ENCODE data around the gene CDC25A.
"Not testable (repeated sequence)": the region's sequence is repeated elsewhere in the genome, so short reads cannot be mapped to it uniquely, and the experiment has no call there.

Gene CDC25A
- total RNA-seq, result 0.27 to 28.6 (median 1.5) reads per million in 3 experiments

DNA sequence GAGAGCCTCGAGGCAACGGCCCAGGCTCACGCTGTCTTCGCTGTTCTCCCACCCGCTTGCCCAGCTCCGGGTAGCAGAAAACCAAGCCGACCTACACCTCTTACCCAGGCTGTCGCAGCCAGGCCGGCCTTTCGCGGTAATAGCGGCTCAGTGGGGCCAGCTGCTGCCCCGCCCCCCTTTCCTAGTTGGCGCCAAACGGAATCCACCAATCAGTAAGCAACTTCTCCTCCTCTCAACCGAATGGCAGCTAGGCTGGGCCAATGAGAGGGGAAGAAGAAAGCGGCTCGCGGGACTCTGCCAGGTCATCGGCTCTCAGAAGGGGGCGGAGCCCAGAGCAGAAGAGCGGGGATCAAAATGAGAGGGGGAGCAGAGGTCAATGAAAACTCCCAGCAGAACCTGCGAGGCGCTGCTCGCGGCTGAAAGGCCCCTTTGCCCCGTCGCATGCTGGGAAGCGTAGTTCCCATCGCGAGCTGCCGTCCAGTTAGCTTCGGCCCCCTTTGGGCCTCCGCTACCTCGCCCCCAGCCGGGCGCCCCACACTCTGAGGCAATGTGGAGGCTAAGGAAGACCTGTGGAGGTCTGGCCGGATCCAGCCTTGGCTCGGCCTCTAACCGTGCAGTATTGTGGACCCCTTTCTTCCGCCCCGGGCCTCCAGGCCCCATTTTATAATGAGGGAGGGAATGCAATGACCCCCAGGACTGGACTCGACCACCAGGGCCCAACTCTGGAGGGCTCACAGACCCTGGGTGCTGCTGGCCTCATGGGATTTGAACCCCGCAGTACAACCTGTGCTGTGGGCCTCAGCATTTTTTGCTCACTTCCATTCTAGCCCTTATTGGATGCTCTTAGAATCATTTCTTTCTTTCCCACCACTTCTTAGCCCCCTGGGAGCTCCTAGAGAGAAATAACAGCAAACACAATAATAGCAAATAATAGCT is at the start of gene CDC25A:
TSS of gene CDC25A (minus strand) at position 152 of the 936 bp plus-strand sequence. CDS start 470 bp downstream, outside the sequence.
- DNase-seq, result peak; percentile 92

- no peak for DNase-seq
These were observed 48.3 kb upstream of the CDC25A start for GRCh38 chr3:48236531-48236930.

GRCh38 chr3:48233542-48233941 is 45.3 kb upstream of the CDC25A start:
- no peak for DNase-seq

DNA sequence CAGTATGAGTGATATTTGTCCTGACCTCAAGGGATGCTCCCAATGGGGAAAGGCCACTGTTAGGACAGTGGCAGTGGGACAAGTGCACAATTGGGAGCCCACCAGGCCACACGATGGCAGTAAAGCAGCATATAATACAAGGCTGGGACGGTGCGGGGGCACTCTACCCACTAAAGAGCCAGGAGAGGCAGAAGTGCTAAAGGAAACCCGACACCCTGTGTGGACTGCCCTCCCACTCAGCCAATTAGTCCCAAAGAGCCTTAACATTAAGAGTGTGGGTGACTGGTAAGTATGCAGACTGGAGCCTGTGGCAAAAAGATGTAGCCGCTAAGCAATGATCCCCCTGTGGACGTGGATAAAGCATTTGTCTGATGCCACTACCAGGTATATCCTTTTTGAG is 44.5 kb upstream of the CDC25A start:
- peak; percentile 25 for DNase-seq

DNA sequence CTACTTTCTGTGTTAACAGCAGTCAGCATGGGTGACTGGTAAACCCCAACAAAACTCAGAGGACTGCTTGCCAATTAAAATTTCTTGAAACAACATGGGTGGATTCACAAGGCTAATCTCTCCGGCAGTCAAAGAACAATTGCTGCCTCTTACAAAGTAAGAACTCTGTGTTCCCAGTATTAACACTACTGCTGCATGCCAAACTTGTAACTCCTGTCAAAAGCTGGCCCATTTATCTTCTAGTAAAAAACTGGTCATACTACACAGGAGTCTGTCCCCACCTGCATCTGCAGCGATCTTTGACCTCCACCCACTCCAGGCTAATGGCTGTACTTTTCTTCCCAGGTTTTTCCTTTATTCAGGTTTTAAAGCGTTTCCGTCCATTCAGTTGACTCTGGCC is 44.0 kb upstream of the CDC25A start:
- DNase-seq, result no peak

DNA sequence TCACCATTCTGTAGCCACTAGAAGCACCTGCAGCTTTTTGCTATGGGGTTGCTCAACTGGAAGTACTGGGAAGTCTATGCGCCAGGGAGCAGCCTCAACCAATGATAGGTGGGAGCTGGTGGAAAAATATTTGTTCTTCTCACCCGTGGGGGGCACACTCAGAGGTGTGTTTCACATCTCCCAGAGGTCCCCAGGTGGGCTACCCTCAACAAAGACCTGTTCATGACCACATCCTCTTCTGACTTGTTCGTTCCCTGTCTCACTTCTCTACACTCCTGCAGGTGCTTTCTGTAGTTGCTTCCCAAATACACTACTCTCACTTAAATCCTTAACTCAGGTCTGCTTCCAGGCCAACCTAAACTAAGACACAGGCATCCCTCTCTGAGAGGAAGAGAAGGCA is 38.7 kb upstream of the CDC25A start:
- DNase-seq, result no peak

- no peak for DNase-seq
These were observed 37.4 kb upstream of the CDC25A start for GRCh38 chr3:48225587-48225986.

DNA sequence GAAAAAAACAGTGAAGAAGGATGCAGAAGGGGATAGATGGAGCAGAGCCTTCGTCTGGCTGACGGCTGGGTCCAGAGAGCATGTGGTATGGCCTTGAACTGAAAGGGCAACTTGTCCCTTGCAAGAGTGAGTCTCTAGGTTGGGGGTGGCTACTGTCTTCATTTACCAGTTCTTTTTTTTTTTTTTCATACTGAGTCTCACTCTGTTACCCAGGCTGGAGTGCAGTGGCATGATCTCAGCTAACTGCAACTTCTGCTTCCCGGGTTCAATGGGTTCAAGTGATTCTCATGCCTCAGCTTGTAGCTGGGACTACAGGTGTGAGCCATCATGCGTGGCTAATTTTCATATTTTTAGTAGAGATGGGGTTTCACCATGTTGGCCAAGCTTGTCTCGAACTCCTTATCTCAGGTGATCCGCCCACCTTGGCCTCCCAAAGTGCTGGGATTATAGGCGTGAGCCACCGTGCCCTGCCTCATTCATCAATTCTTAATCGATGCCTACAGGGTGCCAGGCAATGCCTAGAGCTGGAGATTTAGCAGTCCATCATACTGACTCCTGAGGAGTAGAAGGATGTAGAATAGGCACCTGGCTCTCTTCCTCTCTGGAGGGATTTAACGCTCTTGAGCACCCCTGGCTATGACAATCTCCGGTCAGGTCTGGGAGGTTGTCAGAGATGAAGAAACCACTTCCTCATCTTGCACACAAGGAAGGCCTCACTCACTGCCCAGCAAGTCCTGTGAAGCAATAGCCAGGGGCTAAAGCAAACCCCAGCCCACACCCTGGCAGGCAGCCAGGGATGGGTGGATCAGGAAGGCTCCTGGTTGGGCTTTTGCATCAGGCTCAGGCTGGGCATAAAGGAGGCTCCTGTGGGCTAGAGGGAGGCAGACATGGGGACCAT is 34.6 kb upstream of the CDC25A start, which contains the start of gene CAMP:
TSS of gene CAMP (plus strand) at position 880 of the 898 bp plus-strand sequence. CDS start at position 897, 17 bp downstream.
- DNase-seq, result no peak

- DNase-seq, result no peak
These were observed 32.5 kb upstream of the CDC25A start for GRCh38 chr3:48220746-48221145.

DNA sequence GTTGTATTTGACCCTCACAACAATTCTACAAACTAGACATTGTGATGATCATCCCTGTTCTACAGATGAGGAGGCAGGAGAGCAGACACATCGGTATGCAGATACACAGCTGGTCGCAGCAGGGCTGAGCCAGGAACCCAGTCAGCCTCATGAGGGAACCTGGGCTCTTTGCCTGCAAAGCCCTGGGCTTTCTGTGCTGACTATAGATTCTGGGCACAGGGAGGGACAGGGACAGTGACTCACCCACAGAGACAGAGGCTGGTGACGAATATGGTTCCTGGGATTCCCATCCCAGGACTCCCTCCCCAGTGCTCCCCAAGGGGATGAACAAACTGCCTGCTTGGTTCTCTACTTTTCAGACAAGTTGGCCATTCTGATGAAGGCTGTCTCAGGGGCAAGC is 31.3 kb upstream of the CDC25A start:
- no peak for DNase-seq

DNA sequence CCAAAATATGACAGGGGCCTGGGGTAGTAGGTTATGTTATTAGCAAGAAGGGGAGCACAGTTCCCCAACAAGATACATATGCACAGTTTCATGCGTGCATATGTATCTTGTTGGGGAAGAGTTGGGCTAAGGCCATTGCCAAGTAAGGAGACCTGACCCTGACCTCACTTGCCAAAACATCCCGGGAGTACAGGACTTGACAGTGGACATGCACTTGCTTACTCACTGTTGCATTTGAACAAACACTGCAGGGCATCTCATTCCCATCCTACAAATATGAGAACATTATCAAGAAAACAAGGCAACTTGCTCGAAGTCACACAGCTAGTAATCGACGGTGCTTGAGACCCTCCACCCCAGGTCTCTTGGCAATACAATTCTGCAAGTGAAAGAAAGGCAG is 30.3 kb upstream of the CDC25A start:
- no peak for DNase-seq

GRCh38 chr3:48217449-48217848 is 29.2 kb upstream of the CDC25A start:
- DNase-seq, result no peak

DNA sequence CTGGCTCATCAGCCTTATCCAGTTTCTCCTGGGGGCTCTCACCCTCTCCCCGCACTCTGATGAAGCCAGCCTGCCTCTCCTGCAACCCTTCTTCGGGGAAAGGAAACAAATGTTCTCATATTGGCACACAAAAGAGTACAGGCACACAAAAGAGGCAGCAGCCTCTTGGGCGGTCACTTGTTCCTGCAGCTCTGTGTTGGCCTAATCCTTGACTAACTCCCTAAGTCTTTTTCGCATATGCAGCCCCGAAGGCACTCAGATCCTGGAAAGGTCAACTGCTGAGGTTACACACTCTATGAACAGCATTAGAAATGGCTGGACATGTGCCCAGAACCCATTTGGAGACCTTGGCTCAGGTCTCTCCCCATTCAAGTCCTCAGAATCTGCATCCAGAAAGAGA is 27.7 kb upstream of the CDC25A start:
- no peak for DNase-seq

- no peak for DNase-seq
These were observed 27.2 kb upstream of the CDC25A start for GRCh38 chr3:48215466-48215865.

DNA sequence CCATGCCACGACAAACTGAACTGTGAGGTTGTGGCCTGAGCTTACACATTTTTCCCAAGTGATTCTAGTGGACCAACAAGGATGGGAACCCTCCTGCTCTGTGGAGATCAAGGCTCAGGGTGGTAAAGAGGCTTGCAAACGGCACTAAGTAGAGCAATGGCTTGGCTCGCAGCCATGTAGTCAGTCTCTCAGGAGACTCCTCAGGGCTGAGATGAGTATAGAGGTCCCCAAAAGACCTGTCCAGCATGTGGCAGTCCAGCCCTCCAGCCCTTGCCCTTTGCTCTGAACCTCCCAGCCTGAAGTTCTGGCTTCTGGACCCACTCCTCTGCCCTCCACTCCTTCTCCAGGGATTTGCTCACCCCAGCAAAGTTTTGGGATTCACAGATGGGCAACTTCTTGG is 26.8 kb upstream of the CDC25A start:
- no peak for DNase-seq

DNA sequence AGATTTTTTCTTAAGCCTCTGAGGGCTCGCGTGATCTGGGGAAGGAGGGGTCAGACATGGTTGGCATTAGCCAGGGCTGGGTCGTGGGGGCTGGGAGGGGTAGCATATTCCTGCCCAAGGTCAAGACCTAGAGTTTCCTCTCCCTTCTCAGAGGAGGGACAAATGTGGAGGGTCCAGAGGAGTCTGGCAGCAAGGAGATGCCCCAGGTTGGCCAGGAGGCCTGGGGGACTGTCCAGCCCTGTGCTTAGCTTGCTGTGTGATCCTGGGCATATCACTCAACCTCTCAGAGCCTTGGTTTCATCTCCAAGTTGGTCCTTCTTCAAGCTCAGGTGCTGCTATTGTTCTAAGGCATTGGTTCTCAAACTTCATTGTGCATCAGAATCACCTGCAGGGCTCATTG is 26.0 kb upstream of the CDC25A start:
- DNase-seq, result no peak

DNA sequence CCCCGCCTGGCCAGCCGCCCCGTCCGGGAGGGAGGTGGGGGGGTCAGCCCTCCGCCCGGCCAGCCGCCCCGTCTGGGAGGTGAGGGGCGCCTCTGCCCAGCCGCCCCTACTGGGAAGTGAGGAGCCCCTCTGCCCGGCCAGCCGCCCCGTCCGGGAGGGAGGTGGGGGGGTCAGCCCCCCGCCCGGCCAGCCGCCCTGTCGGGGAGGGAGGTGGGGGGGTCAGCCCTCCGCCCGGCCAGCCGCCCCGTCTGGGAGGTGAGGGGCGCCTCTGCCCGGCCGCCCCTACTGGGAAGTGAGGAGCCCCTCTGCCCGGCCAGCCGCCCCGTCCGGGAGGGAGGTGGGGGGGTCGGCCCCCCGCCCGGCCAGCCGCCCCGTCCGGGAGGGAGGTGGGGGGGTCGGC is 23.6 kb upstream of the CDC25A start:
- not testable (repeated sequence) for DNase-seq

GRCh38 chr3:48210534-48210933 is 22.3 kb upstream of the CDC25A start:
- not testable (repeated sequence) for DNase-seq

GRCh38 chr3:48209445-48209844 is 21.2 kb upstream of the CDC25A start:
- DNase-seq, result no peak

- DNase-seq, result no peak
These were observed 19.9 kb upstream of the CDC25A start for GRCh38 chr3:48208076-48208475.

- DNase-seq, result no peak
These were observed 14.4 kb upstream of the CDC25A start for GRCh38 chr3:48202632-48203031.

DNA sequence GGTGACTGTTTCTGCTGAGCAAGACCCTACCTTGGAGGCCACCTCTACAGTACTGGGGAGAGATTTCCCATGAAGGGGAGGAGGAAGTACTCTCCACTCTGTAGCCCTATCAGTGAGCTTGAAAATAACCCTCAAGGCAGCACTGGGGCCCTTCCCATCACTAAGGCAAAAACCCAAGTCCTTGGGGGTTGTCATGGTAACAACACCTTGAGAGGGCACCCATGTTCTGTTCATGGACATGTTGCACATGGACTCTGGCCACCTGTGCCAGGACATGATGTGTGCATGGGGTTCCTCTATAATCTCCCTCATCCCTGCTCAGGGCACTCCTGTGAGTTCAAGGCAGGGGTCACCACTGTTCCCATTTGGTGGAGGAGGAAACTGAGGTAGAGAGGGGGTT is 10.9 kb upstream of the CDC25A start:
- no peak for DNase-seq

- DNase-seq, result no peak
These were observed 8.4 kb upstream of the CDC25A start for GRCh38 chr3:48196611-48197010.

Measured in central memory CD4-positive, alpha-beta T cell (primary cell).